Measurements from ENCODE around the gene WDTC1.

Gene WDTC1

DNA sequence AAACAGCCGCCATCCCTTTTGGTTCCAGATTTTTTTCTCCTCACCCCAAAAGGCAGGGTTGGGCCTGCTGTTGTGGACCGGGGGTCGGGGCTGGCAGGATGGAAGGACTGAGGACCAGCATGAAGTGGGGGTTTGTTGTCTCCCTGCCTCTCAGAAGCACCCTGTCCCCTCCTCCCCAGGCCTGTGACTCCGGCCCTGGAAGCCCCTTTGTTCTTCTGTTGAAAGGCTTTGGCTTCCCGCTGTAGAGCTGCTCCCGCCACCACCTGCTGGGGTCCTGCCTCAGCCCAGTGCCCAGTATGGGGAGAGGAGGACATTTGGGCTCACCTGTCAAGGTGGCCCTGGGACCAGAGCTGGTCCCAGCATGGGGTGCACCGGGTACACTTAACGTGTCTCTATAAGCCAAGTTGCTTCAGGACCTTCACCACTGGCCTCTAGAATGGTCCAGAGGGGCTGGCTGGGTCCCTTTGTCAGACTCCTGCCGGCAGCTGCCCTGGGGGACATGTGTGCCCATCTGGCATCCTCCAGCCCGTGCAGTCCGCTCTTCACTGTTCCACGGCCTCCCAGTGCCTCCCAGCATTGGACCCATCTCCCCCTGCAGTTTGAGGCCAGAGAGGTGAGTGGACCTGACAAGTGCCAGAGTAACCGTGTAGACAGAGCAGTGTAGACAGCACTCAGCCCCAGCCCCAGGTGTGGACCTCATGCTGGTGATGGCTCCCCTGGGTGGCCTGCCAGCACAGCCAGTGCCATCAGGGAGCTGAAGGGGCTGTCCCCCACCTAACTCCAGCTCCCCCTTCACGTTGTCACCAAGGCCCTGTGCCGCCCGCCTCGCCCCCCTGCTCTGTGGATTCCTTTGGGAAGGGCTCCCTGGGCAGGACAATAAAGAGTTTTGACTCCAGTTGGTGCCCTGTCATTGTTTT lies 101.3 kb downstream of the WDTC1 start:
- DNase-seq (ENCODE audit: low spot score) = no peak

DNA sequence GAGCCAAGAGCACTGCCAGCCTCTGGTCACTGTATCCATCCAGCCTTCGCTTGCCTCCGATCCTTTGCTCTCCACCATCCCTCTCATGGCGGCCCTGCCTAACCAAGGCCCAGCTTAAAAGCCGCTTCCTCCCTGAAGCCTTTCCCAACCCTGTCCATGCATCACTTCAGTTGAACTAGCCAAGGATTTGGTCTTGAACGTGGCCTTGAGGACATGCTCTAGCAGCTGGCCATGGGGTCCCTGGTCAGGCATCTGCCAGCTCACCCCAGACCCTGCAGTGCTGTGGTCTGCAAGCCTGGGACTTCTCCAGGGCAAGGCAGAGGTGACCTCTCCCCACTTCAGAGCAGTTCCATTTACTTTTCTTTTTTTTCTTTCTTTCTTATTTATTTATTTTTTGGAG lies 102.3 kb downstream of the WDTC1 start:
- DNase-seq (ENCODE audit: low spot score) = no peak

GRCh38 chr1:27338751-27339150 lies 104.3 kb downstream of the WDTC1 start:
- no peak for DNase-seq (ENCODE audit: low spot score)

DNA sequence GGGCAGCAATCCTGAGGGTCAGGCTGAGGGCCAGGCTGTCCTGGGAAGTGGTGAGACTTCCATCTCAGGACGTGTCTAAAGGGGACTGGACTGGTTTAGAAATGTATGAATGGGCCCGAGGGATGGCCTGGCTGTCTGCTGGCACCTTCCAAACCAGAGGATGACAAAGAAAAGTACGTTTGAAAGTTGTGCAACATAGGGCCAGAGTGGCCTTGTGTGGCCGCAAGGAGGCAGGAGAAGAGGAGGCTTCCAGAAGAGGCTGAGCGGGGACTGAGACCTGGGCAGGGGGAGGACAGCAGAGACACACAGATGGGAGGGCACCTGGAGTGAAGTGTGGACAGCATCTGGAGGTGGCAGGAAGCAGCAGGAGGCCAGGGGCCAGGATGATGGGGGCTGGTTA lies 104.8 kb downstream of the WDTC1 start:
- no peak for DNase-seq (ENCODE audit: low spot score)

- no peak for DNase-seq (ENCODE audit: low spot score)
Observed at GRCh38 chr1:27341525-27342252, 107.3 kb downstream of the WDTC1 start, which contains the start of gene SYTL1. TSS of gene SYTL1 (plus strand) at chr1:27342022. CDS start at chr1:27345335, 3,313 bp downstream.

- DNase-seq (ENCODE audit: low spot score) = no peak
Observed at GRCh38 chr1:27342391-27342777, 108.0 kb downstream of the WDTC1 start.

DNA sequence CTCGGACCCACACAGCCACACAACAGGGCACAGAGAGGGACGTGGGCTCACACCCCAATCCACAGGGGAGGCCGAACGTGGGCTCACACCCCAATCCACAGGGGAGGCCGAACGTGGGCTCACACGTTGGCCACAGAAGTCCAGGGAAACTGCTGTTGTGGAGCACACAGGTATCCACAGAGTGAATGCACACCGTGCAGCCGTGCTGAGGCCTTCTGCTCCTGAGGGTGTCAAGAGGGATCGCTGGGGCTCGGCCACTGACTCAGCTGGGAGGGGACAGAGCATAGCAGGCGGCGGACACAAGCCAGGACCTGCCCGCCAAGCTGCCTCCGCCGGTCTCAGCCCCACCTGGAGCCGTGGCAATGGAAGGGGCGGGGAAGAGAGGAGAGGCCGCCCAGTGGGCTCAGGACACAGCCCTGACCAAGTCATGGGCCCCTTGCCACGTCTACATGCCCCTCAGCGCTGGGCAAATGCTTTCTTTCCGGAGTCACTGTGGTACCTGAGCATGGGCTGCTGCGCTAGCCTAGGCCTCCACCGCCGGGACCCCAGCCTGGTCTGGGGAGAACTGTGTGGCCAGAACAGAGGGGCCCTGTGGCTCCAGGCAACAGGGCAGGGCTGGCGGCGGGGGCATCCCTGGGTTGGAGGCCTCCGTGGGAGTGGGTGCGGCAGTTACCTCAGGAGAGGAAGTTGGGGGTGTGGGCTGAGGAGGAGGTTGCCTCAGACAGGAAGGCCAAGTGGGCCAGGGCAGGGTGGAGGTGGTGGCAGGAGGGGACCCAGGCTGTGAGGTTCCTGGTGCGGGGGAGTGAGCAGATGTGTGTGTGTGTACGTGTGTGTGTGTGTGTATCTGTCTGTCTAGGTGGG lies 108.6 kb downstream of the WDTC1 start:
- DNase-seq (ENCODE audit: low spot score) = peak; percentile 38

DNA sequence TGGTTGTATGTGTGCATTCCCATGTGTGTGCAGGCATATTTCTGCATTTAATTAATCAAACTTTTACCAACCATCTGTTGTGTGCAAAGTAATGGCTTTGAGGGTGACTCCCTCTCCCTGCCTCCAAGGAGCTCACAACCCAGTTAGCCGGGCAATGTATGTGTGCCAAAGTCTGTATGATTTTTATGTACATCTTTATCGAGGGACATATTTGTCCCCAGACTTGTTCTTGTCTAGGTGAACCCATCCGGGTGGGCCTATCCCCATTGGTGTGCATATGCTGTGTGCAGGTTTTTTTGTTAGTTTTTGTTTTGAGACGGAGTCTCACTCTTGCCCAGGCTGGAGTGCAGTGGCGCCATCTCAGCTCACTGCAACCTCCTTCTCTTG lies 109.2 kb downstream of the WDTC1 start:
- no peak for DNase-seq (ENCODE audit: low spot score)

GRCh38 chr1:27345272-27345671 lies 110.8 kb downstream of the WDTC1 start:
- DNase-seq (ENCODE audit: low spot score) = no peak

DNA sequence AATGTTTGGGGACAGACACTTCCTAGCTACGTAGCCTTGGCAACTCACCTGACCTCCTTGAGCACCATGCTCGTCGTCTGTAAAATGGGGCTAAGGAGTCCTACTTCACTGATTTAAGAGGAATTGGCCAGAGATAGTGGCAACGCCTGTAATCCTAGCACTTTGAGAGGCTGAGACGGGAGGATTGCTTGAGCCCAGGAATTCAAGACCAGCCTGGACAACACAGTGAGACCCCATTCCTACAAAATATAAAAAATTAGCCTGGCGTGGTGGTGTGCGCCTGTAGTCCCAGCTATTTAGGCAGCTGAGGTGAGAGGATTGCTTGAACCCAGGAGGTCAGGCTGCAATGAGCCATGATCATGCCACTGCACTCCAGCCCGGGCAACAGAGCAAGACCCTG lies 111.9 kb downstream of the WDTC1 start:
- no peak for DNase-seq (ENCODE audit: low spot score)

GRCh38 chr1:27346991-27347624 lies 112.7 kb downstream of the WDTC1 start:
- no peak for DNase-seq (ENCODE audit: low spot score)

GRCh38 chr1:27348861-27349783 lies 114.7 kb downstream of the WDTC1 start:
- no peak for DNase-seq (ENCODE audit: low spot score)

DNA sequence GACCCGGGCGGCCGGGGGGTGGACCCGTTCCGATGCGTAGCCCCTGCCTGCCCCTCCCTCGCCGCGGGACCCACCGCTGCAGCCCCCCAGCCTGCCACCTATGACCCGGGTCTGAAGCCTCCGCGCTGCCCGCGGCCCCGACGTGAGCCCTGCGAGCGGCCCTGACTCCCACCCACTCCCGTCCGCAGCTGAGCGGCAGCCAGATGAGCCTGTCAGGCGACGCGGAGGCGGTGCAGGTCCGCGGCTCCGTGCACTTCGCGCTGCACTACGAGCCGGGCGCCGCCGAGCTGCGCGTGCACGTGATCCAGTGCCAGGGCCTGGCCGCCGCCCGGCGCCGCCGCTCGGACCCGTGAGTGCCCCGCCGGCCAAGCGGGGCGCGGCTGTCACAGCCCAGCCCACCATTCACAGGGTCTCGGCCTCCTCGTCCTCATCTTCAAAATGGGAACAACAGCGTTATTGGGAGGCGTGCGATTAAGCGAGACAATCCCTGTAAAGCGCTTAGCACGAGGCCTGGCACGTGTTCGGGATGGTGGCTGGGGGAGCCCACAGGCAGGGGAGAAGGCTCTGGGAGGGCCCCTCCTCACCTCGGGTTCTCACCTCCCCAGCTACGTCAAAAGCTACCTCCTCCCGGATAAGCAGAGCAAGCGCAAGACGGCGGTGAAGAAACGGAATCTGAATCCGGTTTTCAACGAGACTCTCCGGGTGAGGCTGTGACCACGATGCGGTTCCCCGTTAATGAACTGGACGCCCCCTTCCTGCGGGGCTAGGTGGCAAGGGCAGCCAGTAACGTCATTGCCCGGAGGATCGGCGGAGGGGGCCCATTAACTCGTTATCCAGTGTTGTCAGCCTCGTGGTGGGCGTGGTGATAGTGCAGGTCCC lies 115.6 kb downstream of the WDTC1 start:
- peak; percentile 31 for DNase-seq (ENCODE audit: low spot score)

DNA sequence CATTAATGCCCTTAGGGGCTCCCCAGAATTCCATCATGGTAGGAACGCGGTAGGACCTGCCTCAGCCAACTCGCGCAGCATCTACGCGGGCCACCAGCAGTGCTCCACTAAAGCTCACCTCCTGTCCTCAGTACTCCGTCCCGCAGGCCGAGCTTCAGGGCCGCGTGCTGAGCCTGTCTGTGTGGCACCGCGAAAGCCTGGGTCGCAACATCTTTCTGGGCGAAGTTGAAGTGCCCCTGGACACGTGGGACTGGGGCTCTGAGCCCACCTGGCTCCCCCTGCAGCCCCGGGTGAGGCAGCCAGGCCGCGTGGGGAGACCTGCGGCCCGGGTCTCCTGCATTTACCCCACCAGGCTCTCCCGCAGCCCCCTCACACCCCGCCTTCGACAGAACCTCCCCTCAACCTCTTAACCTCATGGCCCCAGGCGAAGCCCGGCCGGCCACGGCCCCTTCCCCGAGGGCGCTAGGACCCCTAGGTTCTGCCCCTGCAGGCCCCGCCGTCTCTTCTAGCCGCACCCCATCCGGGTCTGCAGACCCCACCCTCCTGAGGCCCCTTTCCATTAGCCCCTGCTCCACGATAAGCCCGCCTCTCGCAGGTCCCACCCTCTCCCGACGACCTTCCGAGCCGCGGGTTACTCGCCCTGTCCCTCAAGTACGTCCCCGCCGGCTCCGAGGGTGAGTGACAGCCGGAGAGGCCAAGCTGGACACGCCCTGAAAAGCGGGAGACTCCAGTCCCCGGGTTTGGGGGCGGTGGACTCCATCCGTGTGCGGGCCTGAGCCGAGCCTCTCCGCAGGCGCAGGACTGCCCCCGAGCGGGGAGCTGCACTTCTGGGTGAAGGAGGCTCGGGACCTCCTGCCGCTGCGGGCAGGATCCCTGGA lies 116.5 kb downstream of the WDTC1 start:
- no peak for DNase-seq (ENCODE audit: low spot score)

DNA sequence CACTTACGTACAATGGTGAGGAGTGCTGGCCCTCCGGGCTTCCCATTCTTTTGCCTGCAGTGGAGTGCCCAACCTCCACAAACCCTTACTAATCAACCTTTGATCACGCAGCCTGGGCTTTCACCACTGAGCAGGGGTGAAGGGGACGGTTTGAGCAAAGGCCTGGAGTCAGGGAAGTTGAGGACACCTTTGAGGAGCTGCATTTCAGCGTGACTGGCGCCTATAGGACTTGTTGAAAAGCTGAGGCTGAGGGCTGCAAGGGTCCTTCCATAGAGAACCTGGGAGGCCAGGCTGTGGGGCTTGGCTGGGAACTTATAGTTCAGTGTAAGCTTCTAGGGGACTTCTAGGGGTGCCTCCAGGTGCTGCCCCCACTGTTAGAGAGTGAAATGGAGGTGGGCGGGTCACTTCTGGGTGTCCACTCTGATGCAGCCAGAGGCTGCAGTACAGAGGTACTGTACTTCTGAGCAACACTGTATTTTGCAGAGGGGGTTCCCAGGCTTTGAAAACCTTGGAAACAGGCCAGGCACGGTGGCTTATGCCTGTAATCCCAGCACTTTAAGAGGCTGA lies 117.2 kb downstream of the WDTC1 start:
- no peak for DNase-seq (ENCODE audit: low spot score)

DNA sequence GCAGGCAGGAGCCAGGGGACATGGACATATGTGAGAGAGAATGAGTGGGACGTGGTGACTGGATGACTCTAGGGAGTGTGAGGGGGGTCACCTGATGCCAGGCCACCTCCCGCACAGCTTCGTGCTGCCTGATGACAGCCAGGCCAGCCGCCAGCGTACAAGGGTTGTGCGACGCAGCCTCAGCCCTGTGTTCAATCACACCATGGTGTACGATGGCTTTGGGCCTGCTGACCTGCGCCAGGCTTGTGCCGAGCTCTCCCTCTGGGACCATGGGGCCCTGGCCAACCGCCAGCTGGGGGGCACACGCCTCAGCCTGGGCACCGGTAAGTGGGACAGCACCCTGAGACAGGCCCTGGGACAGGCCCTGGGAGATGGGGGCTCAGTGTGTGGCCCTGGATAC lies 118.7 kb downstream of the WDTC1 start:
- DNase-seq (ENCODE audit: low spot score) = no peak

- DNase-seq (ENCODE audit: low spot score) = no peak
Observed at GRCh38 chr1:27353629-27354028, 119.2 kb downstream of the WDTC1 start.

DNA sequence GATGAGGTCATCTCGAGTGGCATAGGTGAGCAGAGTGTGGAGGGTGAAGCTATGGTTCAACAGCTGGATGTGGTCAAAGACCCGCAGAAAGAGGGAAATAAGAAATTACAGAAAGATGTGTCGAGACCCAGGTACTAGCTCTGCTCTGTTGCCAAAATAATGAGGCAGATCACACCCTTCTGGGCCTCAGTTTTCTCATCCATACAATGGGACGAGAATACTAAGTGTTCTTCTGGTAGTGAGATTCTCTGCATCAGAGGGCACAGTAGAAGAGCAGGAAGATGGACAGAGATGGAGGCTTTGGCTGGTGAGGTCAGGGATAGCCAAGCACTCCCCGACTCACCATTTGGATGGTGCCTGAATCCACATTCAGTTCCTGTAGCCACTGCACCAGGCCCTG lies 121.3 kb downstream of the WDTC1 start:
- DNase-seq (ENCODE audit: low spot score) = no peak

Measured in Ammon's horn (tissue), 1 donor.